Endothelial cell of umbilical vein (primary cell): ENCODE data around the gene MOGAT3. TPM values are rescaled to one million over a fixed set of nuclear protein-coding genes. Genes with fewer than 3 reads are reported as not detected.
A peak's percentile ranks its signal among the peaks of the same experiment; 100 is the strongest.

Experiments
- BruUV-seq: library from RNA; stranded (reverse); fragments of 400-500 nt; replicated peaks from 2 replicates; lab custom pipeline; 2021; lab: Mats Ljungman, UMichigan
- CTCF ChIA-PET: fragments of 300-600, 350-600 bp; sonication (Branson Sonifier 250); formaldehyde crosslinking; loops from one replicate; lab custom pipeline; 2021; ENCODE audit warnings: antibody characterized with exemption, inconsistent platforms; lab: Charles Lee
- POLR2A ChIA-PET: fragments of 300-600, 350-600 bp; sonication (Branson Sonifier 250); formaldehyde crosslinking; loops from one replicate; lab custom pipeline; 2021; ENCODE audit warnings: antibody characterized with exemption, inconsistent platforms; lab: Charles Lee
- DNase-seq: peaks from one replicate; pipeline ENCODE4 v3.0.0-alpha.2; 2011; ENCODE audit warnings: low read depth, low spot score
- FAIRE-seq: peaks from 2 replicates; lab custom pipeline; 2011; peaks lifted over from hg19 to GRCh38; lab: Jason Lieb, UNC
- H2AFZ ChIP-seq: 2 replicates; pipeline ENCODE4 v1.6.0; 2012; ENCODE audit warnings: low read depth, low read length, control low read depth, inconsistent platforms
- H3K27ac ChIP-seq: 2 replicates; pipeline ENCODE4 v1.5.1; 2011; ENCODE audit warnings: low read depth, mild to moderate bottlenecking, control low read depth, low read length, moderate library complexity; ENCODE audit not compliant: insufficient read depth
- H3K27me3 ChIP-seq, 2 experiments: 2 replicates each; pipeline versions ENCODE4 v1.6.0 to v1.6.1; 2011; ENCODE audit warnings: low read length in 2 of 2, mixed read lengths in 1 of 2; ENCODE audit not compliant: control insufficient read depth in 2 of 2, insufficient read depth in 2 of 2
- H3K36me3 ChIP-seq, 2 experiments: 2 replicates in 1 of 2; 3 replicates in 1 of 2; pipeline ENCODE4 v1.5.1; 2011; ENCODE audit warnings: low read length in 2 of 2, mild to moderate bottlenecking in 1 of 2, moderate library complexity in 1 of 2; ENCODE audit not compliant: control insufficient read depth in 2 of 2, insufficient read depth in 2 of 2; ENCODE audit errors: extremely low read depth in 1 of 2
- H3K4me1 ChIP-seq: 3 replicates; pipeline ENCODE4 v1.5.1; 2011; ENCODE audit warnings: mild to moderate bottlenecking, low read length; ENCODE audit not compliant: control insufficient read depth, insufficient read depth; ENCODE audit errors: extremely low read depth
- H3K4me2 ChIP-seq: 2 replicates; pipeline ENCODE4 v1.6.1; 2011; ENCODE audit warnings: low read length, control low read depth, mixed read lengths; ENCODE audit not compliant: insufficient read depth
- H3K4me3 ChIP-seq, 3 experiments: fragments of 200-600 bp in 1 of 3; sonication (generic), shearing (Covaris generic) in 1 of 3; replicated peaks in 1 of 3; 2 replicates each; pipeline ENCODE4 v1.5.1; 2011 to 2016; ENCODE audit warnings: control low read depth in 3 of 3, low read length in 3 of 3, mild to moderate bottlenecking in 2 of 3, inconsistent platforms in 1 of 3, low read depth in 1 of 3, moderate library complexity in 1 of 3; ENCODE audit not compliant: insufficient read depth in 1 of 3
- H3K79me2 ChIP-seq: 2 replicates; pipeline ENCODE4 v1.6.0; 2012; ENCODE audit warnings: low read length, inconsistent platforms; ENCODE audit not compliant: control insufficient read depth, insufficient read depth
- H3K9ac ChIP-seq: replicated peaks from 2 replicates; pipeline ENCODE3; 2011; ENCODE audit warnings: low read length, control low read depth; ENCODE audit not compliant: insufficient read depth; ENCODE audit errors: extremely low read depth
- H3K9me1 ChIP-seq: replicated peaks from 3 replicates; pipeline ENCODE4 v1.6.0; 2011; ENCODE audit warnings: mild to moderate bottlenecking, low read length; ENCODE audit not compliant: control insufficient read depth, insufficient read depth; ENCODE audit errors: extremely low read depth
- H3K9me3 ChIP-seq: replicated peaks from 2 replicates; pipeline ENCODE4 v1.5.1; 2012; ENCODE audit warnings: low read length, inconsistent platforms; ENCODE audit not compliant: control insufficient read depth, insufficient read depth
- H4K20me1 ChIP-seq: replicated peaks from 2 replicates; pipeline ENCODE3; 2011; ENCODE audit warnings: mild to moderate bottlenecking, low read length; ENCODE audit not compliant: control insufficient read depth, insufficient read depth; ENCODE audit errors: extremely low read depth
- EZH2 ChIP-seq: IDR thresholded peaks from 2 replicates; pipeline ENCODE4 v1.6.1; 2012; ENCODE audit warnings: borderline replicate concordance, low read depth, mild to moderate bottlenecking, moderate library complexity, low read length, inconsistent platforms; ENCODE audit not compliant: severe bottlenecking
- FOS ChIP-seq: IDR thresholded peaks from 2 replicates; pipeline ENCODE4 v1.6.1; 2011; ENCODE audit warnings: mild to moderate bottlenecking, low read length, moderate library complexity, borderline replicate concordance; ENCODE audit not compliant: insufficient read depth
- GATA2 ChIP-seq: IDR thresholded peaks from 2 replicates; pipeline ENCODE4 v1.7.0; 2011; ENCODE audit warnings: low read depth, mild to moderate bottlenecking, moderate library complexity, mixed read lengths, low read length; ENCODE audit not compliant: insufficient read length, insufficient read depth
- JUN ChIP-seq: IDR thresholded peaks from 2 replicates; pipeline ENCODE4 v1.6.1; 2011; ENCODE audit warnings: borderline replicate concordance, low read depth; ENCODE audit not compliant: insufficient read length, insufficient read depth
- MYC ChIP-seq: IDR thresholded peaks from one replicate; pipeline ENCODE4 v1.6.1; 2011; ENCODE audit warnings: mild to moderate bottlenecking, low read depth, low read length
- POLR2A ChIP-seq: IDR thresholded peaks from 2 replicates; pipeline ENCODE4 v1.6.1; 2012; ENCODE audit warnings: low read depth, mild to moderate bottlenecking, control low read depth, low read length
- POLR2AphosphoS5 ChIP-seq: IDR thresholded peaks from 2 replicates; pipeline ENCODE4 v1.6.1; 2012; ENCODE audit warnings: low read depth, mild to moderate bottlenecking, control low read depth, low read length, moderate library complexity; ENCODE audit not compliant: insufficient read depth
- dilution Hi-C: fragments of 300-500 bp; cut with MboI; formaldehyde crosslinking; loops from one replicate; pipeline ENCODE4 v1.15.0; 2019; ENCODE audit warnings: low sequenced_read_pairs; ENCODE audit not compliant: extremely low pct_ligation_motif_present
- intact Hi-C: fragments of 100-400 bp; cut with micrococcal nuclease; formaldehyde crosslinking; loops from one replicate; pipeline ENCODE4 v1.10.0; 2022
- polyA plus RNA-seq, 4 experiments: library from polyadenylated mRNA; depleted of rRNA in 3 of 4; stranded (reverse) in 3 of 4; unstranded in 1 of 4; fragments of >200 nt; gene quantifications; 2 replicates each; pipeline versions ENCODE4 v1.2.1 to v1.2.3, GENCODE V29; 2011 to 2012; ENCODE audit warnings: missing spikeins in 1 of 4
- total RNA-seq: library from RNA; stranded (reverse); gene quantifications from 2 replicates; pipeline ENCODE4 v1.2.3, GENCODE V29; 2021
- TF ChIP-seq, protein P1 (sequence below), 2 donors: IDR thresholded peaks; 1 replicate in 1 of 2; 2 replicates in 1 of 2; pipeline ENCODE4 v1.5.1; 2011; ENCODE audit warnings: low read length in 2 of 2, mild to moderate bottlenecking in 2 of 2, moderate library complexity in 2 of 2, control low read depth in 1 of 2, inconsistent platforms in 1 of 2, low read depth in 1 of 2; ENCODE audit not compliant: insufficient read depth in 1 of 2; ENCODE audit errors: extremely low read depth in 1 of 2

The MOGAT3 gene
- total and polyA plus RNA-seq, 2 donors (not counting 3 experiments of a cell fraction or from before 2014, with no cell fraction given): not detected

DNA sequence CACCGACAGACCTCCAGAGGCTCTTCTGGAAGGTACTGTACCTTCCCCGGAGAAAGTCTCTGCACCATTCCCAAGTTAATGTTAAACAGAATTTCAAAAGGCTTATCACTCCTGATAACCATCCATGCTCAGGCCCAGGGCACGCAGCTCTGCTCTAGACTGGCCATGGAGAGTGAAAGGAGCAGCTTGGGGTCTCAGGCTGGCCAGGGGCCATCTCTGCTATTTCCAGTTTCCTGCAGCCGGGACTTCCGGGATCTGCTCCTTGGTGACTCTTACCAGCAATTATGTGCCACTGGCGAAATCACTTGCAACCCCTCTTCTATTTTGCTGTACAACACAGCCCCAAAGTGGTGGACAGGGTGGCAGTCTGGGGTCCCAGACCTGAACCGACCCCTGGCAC is 30.8 kb upstream of the MOGAT3 start:
- intact Hi-C loops (no loop called here), dilution Hi-C loops (no loop called here)
- Histone ChIP-seq H3K9me1 (no peaks in the 10 kb centered on the region), H2AFZ (no peak overlapping the region), H3K79me2 (no peaks in the 10 kb centered on the region), H4K20me1 (no peaks in the 10 kb centered on the region), H3K36me3 (peaks cover 0 to 4% of the 10 kb centered on the region in 2 experiments), H3K4me1 (peaks cover 11% of the 10 kb centered on the region), H3K9me3 (no peaks in the 10 kb centered on the region), H3K4me2 (peak overlapping the region; percentile 5), H3K27me3 (no peaks in the 10 kb centered on the region), H3K4me3 (no peak overlapping the region), H3K27ac (no peak overlapping the region), H3K9ac (no peak overlapping the region)
- ChIA-PET POLR2A (no interaction called here), CTCF (interaction anchor here (1.3 to 8.1 kb wide), 5 partner anchors 9 to 88 kb away, joined by 3 to 42 read pairs (median 5); partner anchors contain the start of genes FIS1, PLOD3 and ZNHIT1)
- no TSS peak for BruUV-seq
- FAIRE-seq (peak; percentile 4), DNase-seq (peak; percentile 24)
- TF ChIP-seq EZH2: no peak
- TF ChIP-seq POLR2AphosphoS5: peak; percentile 16

DNA sequence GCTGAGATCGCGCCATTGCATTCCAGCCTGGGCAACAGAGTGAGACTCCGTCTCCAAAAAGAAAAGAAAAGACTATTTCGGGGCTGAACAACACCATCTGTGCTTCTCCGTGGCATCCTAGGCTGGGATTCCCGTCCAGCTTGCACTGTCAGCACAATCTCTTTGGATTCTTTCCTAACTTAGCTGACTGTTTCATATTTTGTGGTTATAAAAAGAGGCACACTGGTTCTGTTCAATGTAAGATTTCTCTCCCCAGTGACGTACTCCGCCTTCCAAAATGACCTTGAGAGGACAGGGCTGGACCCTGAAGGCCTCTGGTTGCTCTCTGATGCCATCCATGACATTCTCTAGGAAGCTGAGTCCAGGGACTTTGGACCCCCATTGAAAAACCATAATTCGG is 25.9 kb upstream of the MOGAT3 start:
- H3K9me3 ChIP-seq: no peaks in the 10 kb centered on the region
- FAIRE-seq (no peak), DNase-seq (no peak)
- peaks cover 3% of the 10 kb centered on the region for H3K4me1 ChIP-seq
- H3K4me3 ChIP-seq: no peak overlapping the region
- intact Hi-C loops (no loop called here), dilution Hi-C loops (no loop called here)
- no peaks in the 10 kb centered on the region for H4K20me1 ChIP-seq
- no peaks in the 10 kb centered on the region for H3K27me3 ChIP-seq
- CTCF ChIA-PET: interaction anchor here (0.6 to 3.7 kb wide), 5 partner anchors 9 to 337 kb away, joined by 3 to 17 read pairs (median 6); partner anchors contain the start of genes CLDN15, UFSP1 and ZNHIT1
- H3K27ac ChIP-seq: no peak overlapping the region
- peaks cover 4% of the 10 kb centered on the region for H3K79me2 ChIP-seq
- no peaks in the 10 kb centered on the region for H3K9me1 ChIP-seq
- H3K36me3 ChIP-seq: peaks cover 2 to 8% of the 10 kb centered on the region in 2 experiments
- H2AFZ ChIP-seq: no peak overlapping the region
- H3K9ac ChIP-seq: no peak overlapping the region
- POLR2A ChIA-PET: no interaction called here
- no peak overlapping the region for H3K4me2 ChIP-seq
- TF ChIP-seq FOS (no peak), POLR2A (no peak), JUN (no peak), POLR2AphosphoS5 (no peak), GATA2 (no peak), EZH2 (no peak), MYC (no peak)
- TF ChIP-seq, protein P1, sequence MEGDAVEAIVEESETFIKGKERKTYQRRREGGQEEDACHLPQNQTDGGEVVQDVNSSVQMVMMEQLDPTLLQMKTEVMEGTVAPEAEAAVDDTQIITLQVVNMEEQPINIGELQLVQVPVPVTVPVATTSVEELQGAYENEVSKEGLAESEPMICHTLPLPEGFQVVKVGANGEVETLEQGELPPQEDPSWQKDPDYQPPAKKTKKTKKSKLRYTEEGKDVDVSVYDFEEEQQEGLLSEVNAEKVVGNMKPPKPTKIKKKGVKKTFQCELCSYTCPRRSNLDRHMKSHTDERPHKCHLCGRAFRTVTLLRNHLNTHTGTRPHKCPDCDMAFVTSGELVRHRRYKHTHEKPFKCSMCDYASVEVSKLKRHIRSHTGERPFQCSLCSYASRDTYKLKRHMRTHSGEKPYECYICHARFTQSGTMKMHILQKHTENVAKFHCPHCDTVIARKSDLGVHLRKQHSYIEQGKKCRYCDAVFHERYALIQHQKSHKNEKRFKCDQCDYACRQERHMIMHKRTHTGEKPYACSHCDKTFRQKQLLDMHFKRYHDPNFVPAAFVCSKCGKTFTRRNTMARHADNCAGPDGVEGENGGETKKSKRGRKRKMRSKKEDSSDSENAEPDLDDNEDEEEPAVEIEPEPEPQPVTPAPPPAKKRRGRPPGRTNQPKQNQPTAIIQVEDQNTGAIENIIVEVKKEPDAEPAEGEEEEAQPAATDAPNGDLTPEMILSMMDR (IDR thresholded peaks at IDR 0.05; ENCODE audit: extremely low read depth in 1 of 2, insufficient read depth in 1 of 2, low read depth in 1 of 2, low read length in 2 of 2): no peak
- no TSS peak for BruUV-seq
